Thoracic aorta (tissue), 2 donors: ENCODE results near the gene LRP8. TPM values are rescaled to one million over a fixed set of nuclear protein-coding genes. Genes with fewer than 3 reads are reported as not detected.
A peak's percentile ranks its signal among the peaks of the same experiment; 100 is the strongest.

Source experiments
- ATAC-seq: fragments of 150-250 bp; one replicate; pipeline ENCODE4 v1.8.0; 2017; ENCODE audit warnings: low read depth; ENCODE audit not compliant: insufficient number of reproducible peaks, low FRiP score
- DNase-seq: peaks from one replicate; pipeline ENCODE4 v3.0.0-alpha.2; 2020; ENCODE audit warnings: low spot score
- H3K27ac ChIP-seq, 2 donors: fragments of 200-600 bp; sonication (generic); 1 replicate in 1 of 2; 2 replicates in 1 of 2; pipeline ENCODE4 v1.5.1; 2016; ENCODE audit warnings: mild to moderate bottlenecking in 2 of 2, moderate library complexity in 2 of 2
- H3K27me3 ChIP-seq: fragments of 200-600 bp; sonication (generic); replicated peaks from 2 replicates; pipeline ENCODE4 v1.6.0; 2016; ENCODE audit warnings: mild to moderate bottlenecking; ENCODE audit not compliant: insufficient read depth
- H3K36me3 ChIP-seq: fragments of 200-600 bp; sonication (generic); one replicate; pipeline ENCODE4 v1.5.1; 2016
- H3K4me1 ChIP-seq, 2 donors: fragments of 200-600 bp; sonication (generic); 1 replicate in 1 of 2; 2 replicates in 1 of 2; pipeline versions ENCODE4 v1.5.1 to v1.6.0; 2016; ENCODE audit warnings: low read depth in 2 of 2, mild to moderate bottlenecking in 1 of 2; ENCODE audit not compliant: control insufficient read depth in 1 of 2
- H3K4me3 ChIP-seq: fragments of 200-600 bp; sonication (generic); 2 replicates; pipeline ENCODE4 v1.5.1; 2016; ENCODE audit warnings: mild to moderate bottlenecking
- H3K9me3 ChIP-seq: fragments of 200-600 bp; sonication (generic); 2 replicates; pipeline ENCODE4 v1.5.1; 2016
- CTCF ChIP-seq: fragments of 200-600 bp; sonication (generic); IDR thresholded peaks from one replicate; pipeline ENCODE4 v1.5.1; 2019; ENCODE audit warnings: antibody characterized with exemption
- total RNA-seq, 2 donors: library from RNA; depleted of rRNA; stranded (reverse); fragments of >200 nt; gene quantifications; one replicate each; pipeline versions ENCODE4 v1.1.0 to v1.2.3, GENCODE V29; 2016

Gene LRP8
- total RNA-seq, 2 donors from 2014 or later: 14.1 to 24.1 TPM

GRCh38 chr1:53242381-53242780 is 85.5 kb downstream of the LRP8 start:
- TF ChIP-seq CTCF: no peak
- H3K9me3 ChIP-seq: no peaks in the 10 kb centered on the region
- H3K27ac ChIP-seq: no peak overlapping the region
- no peak for ATAC-seq
- H3K4me3 ChIP-seq: no peak overlapping the region
- no peak for DNase-seq
- H3K36me3 ChIP-seq: no peaks in the 10 kb centered on the region
- peaks cover 3 to 11% of the 10 kb centered on the region in 2 donors for H3K4me1 ChIP-seq
- H3K27me3 ChIP-seq: no peaks in the 10 kb centered on the region

- DNase-seq (no peak), ATAC-seq (no peak)
- H3K36me3 ChIP-seq: no peaks in the 10 kb centered on the region
- H3K4me1 ChIP-seq: peaks cover 9 to 16% of the 10 kb centered on the region in 2 donors
- TF ChIP-seq CTCF: no peak
- no peaks in the 10 kb centered on the region for H3K9me3 ChIP-seq
- H3K4me3 ChIP-seq: no peak overlapping the region
- H3K27me3 ChIP-seq: no peaks in the 10 kb centered on the region
- H3K27ac ChIP-seq: no peak overlapping the region
Observed at GRCh38 chr1:53241828-53242227, 86.0 kb downstream of the LRP8 start.

GRCh38 chr1:53238197-53239155 is 89.4 kb downstream of the LRP8 start, which contains the start of gene MAGOH:
Gene MAGOH, minus strand, starts transcription at chr1:53238518. Its CDS starts 70 bp downstream, at chr1:53238448.
- peaks cover 11 to 25% of the 10 kb centered on the region in 2 donors for H3K4me1 ChIP-seq
- peaks cover 13% of the 10 kb centered on the region for H3K36me3 ChIP-seq
- H3K9me3 ChIP-seq: no peaks in the 10 kb centered on the region
- peak; percentile 79 for DNase-seq
- TF ChIP-seq CTCF: no peak
- H3K27ac ChIP-seq: peak within 1 kb of the TSS; percentile 52 to 55
- no peaks in the 10 kb centered on the region for H3K27me3 ChIP-seq
- ATAC-seq: peak; percentile 86
- peak within 1 kb of the TSS; percentile 94 for H3K4me3 ChIP-seq

GRCh38 chr1:53237638-53238037 is 90.2 kb downstream of the LRP8 start:
- TF ChIP-seq CTCF: no peak
- Histone ChIP-seq H3K4me1 (peaks cover 11 to 25% of the 10 kb centered on the region in 2 donors), H3K4me3 (peak overlapping the region; percentile 94), H3K27ac (peak overlapping the region; percentile 52 to 55), H3K9me3 (no peaks in the 10 kb centered on the region), H3K36me3 (peaks cover 15% of the 10 kb centered on the region), H3K27me3 (no peaks in the 10 kb centered on the region)
- DNase-seq (no peak), ATAC-seq (no peak)

GRCh38 chr1:53220962-53221286 is 106.9 kb downstream of the LRP8 start:
- no peaks in the 10 kb centered on the region for H3K9me3 ChIP-seq
- H3K4me3 ChIP-seq: peak overlapping the region; percentile 91
- H3K27me3 ChIP-seq: no peaks in the 10 kb centered on the region
- H3K4me1 ChIP-seq: peaks cover 3 to 17% of the 10 kb centered on the region in 2 donors
- H3K36me3 ChIP-seq: no peaks in the 10 kb centered on the region
- peak overlapping the region; percentile 88 to 97 for H3K27ac ChIP-seq
- no peak for ATAC-seq
- no peak for TF ChIP-seq CTCF
- DNase-seq: no peak
